Fibroblast of skin of left quadriceps (primary cell): ENCODE data around the gene CTDSP1.
A peak's percentile ranks its signal among the peaks of the same experiment; 100 is the strongest.

Experiments used
- DNase-seq, 2 experiments: peaks; one replicate each; pipeline ENCODE4 v3.0.0-alpha.2; 2013; ENCODE audit warnings: low read depth in 2 of 2

The CTDSP1 gene

DNA sequence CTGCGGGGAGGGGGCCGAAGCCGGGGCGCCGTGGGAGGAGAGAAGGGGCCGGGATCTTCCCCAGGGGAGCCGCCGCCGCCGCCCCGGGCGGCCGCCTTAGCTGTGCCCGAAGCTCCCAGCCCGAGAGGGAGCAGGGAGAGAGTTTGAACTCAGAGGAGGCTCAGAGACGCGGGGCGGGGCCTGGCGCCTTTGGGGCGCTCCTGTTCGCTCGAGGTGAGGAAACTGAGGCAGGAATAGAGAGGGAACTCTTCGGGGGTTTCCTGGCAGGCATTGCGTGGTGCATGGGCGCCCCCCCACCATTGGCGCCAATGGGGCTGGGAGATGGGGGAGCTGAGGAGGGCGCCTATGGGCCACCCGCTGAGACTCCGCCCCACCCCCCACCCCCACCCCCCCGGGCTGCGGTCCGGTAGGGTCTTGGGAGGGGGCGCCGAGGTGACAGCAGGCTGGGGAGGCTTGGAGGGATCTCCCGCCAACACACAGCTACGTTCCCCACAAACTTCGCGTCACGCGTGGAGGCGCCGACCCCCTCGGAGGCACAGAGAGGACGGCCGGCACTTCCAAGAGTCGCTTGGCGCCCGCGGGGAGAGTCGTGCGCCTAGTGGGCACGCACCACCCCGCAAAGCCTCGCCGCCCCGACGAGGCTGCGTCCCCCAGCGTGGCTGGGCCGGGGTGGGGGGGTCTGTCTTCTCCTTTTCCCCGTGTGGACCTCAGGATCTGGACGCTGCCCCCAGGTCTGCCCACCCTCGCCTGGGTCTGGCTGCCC is 680 bp downstream of the CTDSP1 start:
- no peak for DNase-seq

DNA sequence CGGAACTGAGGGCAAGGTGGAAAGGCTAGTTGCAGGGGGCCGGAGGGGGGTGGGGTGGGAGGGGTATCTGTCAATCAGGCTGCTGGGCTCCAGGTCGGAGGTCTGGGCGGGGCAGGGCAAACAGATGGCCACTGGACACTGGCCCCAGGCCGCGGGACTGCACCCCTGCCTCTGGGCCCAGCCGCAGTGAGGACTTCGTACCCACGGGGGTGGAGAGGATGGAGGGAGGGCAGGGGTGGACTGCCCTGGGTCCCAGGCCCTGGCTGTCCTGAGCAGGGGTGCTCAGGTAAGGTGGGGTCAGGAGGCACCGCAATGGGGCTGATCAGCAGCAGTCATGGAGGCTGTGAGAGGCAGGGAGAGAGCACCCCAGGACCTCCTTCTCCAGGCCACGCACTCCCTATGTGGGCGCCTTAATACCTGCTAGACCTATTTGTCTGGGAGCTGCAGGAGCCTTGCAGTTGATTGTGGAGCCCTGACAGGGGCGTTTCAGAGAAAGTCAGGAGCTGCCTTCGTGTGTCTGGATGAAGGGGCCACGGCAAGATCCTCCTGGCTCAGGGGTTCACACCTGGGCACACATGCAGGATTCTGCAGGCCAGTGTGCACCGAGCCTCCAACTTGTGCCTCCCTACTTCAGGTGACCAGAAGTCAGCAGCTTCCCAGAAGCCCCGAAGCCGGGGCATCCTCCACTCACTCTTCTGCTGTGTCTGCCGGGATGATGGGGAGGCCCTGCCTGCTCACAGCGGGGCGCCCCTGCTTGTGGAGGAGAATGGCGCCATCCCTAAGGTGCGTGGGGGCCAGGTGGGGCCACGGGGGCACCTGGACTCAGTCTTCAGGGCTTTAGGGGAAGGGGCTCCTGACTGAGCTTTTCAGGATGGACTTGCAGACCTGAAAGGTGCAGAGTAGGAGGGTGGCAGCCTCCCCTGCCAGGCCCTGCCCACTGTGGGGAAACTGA is 1.5 kb downstream of the CTDSP1 start:
- DNase-seq, result no peak

GRCh38 chr2:218401890-218402289 is 2.2 kb downstream of the CTDSP1 start:
- DNase-seq, result no peak

DNA sequence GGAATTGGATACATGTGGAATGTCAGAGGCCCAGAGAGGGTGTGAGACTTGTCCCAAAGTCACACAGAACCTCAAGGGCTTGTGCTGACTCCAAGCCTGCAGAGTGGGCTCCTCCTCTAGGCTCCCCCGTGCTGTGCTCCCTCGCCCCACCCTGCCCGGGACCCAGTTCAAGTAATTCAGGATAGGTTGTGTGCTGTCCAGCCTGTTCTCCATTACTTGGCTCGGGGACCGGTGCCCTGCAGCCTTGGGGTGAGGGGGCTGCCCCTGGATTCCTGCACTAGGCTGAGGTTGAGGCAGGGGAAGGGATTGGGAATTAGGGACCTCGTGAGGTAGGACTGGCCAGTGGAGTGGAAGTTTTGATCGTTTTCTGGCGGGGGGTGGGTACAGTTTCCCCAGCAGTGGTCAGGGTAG is 2.8 kb downstream of the CTDSP1 start:
- DNase-seq, result no peak

DNA sequence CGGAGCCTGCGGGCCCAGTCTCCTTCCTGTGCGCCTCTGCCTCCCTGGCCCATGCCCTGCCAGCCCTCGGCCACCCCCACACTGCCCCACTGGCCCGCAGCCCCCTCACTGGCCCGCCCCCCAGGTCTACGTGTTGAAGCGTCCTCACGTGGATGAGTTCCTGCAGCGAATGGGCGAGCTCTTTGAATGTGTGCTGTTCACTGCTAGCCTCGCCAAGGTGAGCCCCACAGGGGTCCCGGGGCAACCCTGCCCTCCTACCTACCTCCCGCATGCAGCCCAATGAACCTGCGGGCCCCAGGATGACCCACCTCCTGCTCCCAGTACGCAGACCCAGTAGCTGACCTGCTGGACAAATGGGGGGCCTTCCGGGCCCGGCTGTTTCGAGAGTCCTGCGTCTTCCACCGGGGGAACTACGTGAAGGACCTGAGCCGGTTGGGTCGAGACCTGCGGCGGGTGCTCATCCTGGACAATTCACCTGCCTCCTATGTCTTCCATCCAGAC is 3.3 kb downstream of the CTDSP1 start:
- no peak for DNase-seq

- no peak for DNase-seq
These were observed 4.1 kb downstream of the CTDSP1 start for GRCh38 chr2:218403810-218404209.

DNA sequence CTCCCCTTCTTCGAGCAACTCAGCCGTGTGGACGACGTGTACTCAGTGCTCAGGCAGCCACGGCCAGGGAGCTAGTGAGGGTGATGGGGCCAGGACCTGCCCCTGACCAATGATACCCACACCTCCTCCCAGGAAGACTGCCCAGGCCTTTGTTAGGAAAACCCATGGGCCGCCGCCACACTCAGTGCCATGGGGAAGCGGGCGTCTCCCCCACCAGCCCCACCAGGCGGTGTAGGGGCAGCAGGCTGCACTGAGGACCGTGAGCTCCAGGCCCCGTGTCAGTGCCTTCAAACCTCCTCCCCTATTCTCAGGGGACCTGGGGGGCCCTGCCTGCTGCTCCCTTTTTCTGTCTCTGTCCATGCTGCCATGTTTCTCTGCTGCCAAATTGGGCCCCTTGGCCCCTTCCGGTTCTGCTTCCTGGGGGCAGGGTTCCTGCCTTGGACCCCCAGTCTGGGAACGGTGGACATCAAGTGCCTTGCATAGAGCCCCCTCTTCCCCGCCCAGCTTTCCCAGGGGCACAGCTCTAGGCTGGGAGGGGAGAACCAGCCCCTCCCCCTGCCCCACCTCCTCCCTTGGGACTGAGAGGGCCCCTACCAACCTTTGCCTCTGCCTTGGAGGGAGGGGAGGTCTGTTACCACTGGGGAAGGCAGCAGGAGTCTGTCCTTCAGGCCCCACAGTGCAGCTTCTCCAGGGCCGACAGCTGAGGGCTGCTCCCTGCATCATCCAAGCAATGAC is 4.8 kb downstream of the CTDSP1 start:
- no peak for DNase-seq

GRCh38 chr2:218405086-218405745 is 5.5 kb downstream of the CTDSP1 start:
- DNase-seq, result no peak

DNA sequence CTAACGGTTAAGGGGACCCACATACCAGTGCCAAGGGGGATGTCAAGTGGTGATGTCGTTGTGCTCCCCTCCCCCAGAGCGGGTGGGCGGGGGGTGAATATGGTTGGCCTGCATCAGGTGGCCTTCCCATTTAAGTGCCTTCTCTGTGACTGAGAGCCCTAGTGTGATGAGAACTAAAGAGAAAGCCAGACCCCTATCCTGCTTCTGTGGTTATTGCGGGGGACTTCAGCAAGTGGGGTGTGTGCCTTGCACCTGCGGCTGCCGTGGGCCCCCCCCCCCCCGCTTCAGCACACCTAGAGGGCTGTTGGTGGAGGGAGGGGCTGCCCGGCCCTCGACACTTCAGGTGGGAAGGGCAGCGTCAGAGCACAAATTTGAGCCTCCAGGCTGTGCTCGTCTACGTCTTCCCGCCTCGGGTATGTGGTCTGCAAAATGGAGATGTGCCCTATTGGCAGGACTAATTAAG is 6.1 kb downstream of the CTDSP1 start:
- no peak for DNase-seq

- DNase-seq, result peak; percentile 85 to 88
These were observed 6.7 kb downstream of the CTDSP1 start for GRCh38 chr2:218406209-218406948.

GRCh38 chr2:218406949-218407618 is 7.4 kb downstream of the CTDSP1 start:
- peak in 1 of 2 experiments; percentile 8 for DNase-seq

DNA sequence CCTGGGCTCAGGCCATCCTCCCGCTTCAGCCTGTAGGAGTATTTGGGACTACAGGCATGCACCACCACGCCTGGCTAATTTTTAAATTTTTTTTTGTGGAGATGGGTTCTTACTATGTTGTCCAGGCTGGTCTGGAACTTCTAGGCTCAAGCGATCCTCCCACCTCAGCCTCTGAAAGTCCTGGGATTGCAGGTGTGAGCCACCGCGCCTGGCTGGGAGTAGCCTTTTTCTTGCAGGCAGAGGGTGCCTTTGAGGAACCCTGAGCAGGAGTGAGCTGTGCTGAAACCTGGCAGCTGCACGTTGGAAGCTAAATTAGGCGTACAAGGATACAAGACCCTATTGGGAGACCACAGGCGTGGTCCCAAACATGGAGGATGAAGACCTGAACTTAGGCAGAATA is 8.0 kb downstream of the CTDSP1 start:
- DNase-seq, result no peak

DNA sequence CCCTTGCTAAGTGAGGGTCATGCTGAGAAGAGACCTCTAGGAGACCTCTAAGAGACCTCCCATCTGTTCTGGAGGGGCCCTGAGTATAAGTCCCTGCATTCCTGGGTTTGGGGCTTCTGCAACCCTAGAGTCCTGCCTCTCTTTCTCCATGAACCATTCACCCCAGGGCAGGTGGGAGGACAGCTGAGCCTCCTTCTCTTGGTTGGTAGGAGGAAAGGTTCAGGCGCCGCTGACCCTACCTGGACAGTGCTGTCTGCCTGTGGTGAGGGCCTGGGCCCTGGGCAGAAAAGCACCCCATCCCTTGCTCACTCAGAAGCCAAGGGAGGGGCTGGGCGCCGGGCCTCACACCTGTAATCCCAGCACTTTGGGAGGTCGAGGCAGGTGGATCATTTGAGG is 18.7 kb downstream of the CTDSP1 start:
- DNase-seq, result no peak

DNA sequence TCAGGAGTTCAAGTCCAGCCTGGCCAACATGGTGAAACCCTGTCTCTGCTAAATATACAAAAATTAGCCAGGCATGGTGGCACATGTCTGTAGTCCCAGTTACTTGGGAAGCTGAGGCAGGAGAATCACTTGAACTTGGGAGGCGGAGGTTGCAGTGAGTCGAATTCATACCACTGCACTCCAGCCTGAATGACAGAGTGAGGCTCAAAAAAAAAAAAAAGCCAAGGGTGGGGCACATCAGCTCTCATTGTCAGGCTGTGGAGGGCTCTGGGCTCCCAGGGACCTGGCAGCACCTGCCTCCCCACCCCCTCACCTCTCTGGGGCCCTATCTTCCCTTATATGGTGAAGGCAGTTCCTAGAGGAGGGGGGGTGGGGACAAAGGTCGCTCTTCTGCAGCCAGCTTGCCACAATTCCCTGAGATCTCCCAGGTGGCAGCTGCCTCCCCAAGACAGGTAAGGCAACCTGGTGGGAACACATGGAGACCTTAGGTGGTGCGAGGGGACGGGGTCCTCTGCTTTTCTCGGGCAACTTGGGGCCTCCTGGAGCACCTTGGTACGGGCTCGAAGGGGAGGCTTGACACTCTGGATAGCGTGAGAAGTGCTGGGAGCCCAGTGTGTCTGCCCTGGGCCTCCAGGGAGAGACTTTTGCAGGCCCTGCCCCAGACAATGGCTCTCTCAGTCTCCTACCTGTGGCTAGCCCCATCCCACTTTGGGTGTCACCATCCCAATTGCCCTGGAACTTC is 19.2 kb downstream of the CTDSP1 start, which contains the start of gene VIL1:
Gene VIL1, plus strand, starts transcription at position 407 of the 742 bp plus-strand sequence. CDS start 4,656 bp downstream, outside the sequence.
- no peak for DNase-seq

DNA sequence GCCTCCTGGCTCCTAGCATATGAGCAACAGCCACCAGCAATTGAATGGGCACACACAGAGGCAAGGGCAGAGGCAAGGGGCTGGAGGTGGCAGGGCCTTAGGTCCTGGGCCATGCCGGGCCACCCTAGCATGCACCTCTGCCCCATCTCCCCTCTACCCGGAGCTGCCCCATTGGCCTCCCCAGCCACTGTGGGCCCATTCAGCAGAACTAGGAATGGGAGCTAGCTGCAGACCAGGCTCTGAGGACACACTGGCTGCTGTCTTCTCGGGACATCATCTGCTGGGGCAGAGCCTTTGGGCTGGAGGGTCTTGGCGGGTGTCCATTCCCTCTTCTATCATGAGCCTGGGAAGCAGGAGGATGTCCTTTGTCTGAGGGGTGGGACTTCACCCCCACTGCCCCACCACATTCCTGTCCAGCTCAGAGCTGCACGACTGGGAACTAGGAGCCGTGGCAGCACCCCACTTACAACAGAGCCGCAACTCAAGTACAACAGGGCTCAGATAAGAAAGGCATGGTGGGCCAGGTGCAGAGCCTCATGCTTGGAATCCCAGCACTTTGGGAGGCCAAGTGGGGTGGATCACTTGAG is 20.1 kb downstream of the CTDSP1 start:
- DNase-seq, result no peak

GRCh38 chr2:218421027-218421426 is 21.4 kb downstream of the CTDSP1 start:
- no peak for DNase-seq

- DNase-seq, result no peak
These were observed 22.9 kb downstream of the CTDSP1 start for GRCh38 chr2:218422403-218423086.

GRCh38 chr2:218423584-218423983 is 23.9 kb downstream of the CTDSP1 start:
- no peak for DNase-seq
